Globus pallidus (tissue), 1 donor: ENCODE data around the gene CBFB.
A peak's percentile ranks its signal among the peaks of the same experiment; 100 is the strongest.
"Not testable (repeated sequence)": the region's sequence is repeated elsewhere in the genome, so short reads cannot be mapped to it uniquely, and the experiment has no call there.

Source experiments
- DNase-seq: peaks from one replicate; pipeline ENCODE4 v3.0.0-alpha.2; 2015; ENCODE audit warnings: low spot score

Gene CBFB

DNA sequence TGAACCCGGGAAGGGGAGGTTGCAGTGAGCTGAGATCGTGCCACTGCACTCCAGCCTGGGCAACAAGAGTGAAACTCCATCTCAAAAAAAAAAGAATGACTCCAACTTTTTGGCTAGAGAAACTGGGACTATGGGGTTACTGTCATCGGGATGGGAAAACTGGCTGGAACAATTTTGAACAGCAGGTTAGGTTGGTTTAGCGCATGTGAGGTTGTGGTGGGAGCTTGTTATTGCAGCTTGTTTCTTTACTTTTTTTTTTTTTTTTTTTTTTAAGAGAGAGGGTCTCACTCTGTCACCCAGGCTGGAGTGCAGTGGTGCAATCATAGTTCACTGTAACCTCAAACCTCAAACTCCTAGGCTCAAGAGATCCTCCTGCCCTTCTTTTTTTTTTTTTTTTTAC, 12.6 kb downstream of the CBFB start:
- not testable (repeated sequence) for DNase-seq

DNA sequence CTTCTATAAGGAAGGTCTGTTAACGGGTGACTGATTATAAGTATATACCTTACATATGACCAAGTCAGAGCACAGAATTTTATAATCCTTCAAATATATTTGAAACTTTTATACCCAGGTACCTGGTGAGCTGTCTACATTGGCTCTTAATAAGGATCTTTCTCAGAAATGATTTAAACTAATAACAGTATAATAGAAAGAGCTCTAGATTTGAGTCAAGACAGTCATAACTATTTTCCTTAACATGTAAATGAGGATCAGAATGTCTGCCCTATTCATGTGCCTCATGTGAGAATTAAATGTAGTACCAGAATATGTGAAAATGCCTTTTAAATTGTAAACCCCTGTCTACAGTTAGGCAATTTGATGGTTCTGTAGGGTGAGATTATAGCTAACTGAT, 14.5 kb downstream of the CBFB start:
- no peak for DNase-seq

DNA sequence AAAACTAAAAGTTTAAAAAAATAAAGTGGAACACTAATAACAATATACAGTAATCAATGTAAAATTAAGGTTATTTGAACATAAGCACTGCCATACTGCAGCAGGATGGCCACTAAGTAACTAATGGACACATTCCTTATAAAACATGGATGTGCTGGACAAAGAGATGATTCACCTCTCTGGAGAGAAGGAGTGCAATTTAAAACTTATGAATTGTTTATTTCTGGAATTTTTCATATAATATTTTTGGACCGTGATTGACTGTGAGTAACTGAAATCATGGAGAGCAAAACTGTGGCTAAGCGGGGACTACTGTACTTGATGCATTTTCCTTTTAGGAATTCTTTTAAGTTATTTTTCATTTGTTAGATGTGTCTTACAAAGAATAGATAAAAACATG, 21.8 kb downstream of the CBFB start:
- DNase-seq: no peak

DNA sequence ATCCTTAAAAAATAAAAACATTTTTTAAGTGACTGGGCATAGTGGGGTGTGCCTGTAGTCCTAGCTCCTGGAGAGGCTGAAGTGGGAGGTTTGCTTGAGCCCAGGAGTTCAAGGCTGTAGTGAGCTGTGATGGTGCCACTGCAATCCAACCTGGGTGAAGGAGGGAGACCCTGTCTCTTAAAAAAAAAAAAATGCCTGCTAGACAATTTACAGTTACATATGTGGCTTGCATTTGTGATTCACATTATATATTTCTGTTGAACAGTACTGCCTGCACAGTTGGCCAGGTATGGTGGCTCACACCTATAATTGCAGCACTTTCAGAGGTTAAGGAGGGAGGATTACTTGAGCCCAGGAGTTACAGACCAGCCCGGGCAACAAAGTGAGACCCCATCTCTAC, 23.4 kb downstream of the CBFB start:
- DNase-seq: no peak

DNA sequence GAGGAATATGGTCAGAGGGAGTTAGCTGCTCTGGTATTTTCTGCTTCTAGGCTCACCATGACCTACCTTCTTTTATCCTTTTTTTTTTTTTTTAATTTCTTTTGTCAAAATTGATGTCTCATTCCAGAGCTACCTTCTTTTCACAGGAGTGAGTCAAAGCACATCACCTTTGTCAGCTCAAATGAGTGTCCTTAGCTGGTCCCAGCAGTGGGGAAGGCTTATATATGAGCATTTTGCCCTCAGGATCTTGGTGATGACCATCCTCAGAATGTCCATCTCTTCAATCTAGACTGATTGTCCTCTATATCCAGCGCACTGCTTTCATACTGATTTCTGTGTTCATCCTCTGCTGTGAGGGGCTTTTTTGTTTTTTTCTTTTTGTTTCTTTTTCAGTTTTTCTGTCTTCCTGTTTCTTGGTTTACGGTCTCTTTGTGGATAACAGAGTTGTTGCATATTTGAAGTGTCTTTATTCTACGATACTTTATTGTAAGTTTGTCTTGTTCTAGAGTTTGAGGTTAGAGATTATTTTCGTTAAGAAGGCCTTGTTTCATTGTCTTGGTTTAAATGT, 24.9 kb downstream of the CBFB start:
- DNase-seq: no peak

DNA sequence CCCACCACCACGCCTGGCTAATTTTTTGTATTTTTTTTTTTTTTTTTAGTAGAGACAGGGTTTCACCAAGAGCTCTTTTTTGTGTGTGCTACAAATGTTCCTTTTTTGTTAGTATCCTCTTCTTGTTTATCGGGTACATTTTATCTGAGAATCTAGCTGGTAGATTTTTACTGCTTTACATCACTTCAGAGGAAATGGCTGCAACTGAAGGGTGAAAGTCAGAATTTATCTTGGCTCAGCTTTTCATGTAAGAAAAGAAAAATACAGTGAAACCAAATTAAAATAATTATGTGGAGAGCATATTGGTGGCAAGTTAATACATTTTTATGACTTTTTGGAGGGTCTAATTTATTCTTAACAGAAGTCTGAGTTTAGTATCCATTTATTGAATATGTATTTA, 26.0 kb downstream of the CBFB start:
- no peak for DNase-seq

DNA sequence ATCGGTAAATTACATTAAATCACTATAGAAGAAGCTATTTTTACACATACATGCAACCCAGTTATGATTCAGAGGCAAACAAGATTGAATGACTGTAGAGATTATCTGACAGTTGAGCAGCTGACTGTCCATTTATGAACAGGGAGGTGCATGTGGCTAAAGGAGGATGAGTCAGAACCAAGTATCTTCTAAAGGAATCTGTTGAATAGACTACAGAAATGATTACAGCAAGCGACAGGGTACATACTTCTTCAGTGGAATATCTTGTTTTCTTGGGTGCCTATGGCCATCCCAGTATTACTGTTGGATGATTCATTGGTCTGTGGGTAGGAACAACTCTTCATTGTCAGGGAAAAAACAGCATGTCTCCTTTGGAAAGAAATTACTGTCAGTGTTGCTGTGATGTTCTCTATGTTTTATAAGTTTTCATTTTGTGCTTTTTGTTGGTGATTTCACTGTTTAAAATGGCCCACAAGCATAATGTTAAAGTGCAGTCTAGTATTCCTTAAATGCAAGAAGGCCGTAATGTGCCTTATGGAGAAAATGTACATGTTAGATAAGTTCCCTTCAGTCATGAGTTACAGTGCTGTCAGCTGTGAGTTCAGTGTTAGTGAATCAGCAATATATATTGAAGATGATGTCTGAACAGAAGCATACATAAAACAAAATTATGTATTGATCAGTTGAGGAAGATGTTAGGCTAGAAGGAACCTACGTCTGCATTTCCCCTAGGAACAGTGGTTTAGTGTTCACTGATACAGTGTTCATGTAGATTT, 27.0 kb downstream of the CBFB start:
- peak; percentile 16 for DNase-seq

DNA sequence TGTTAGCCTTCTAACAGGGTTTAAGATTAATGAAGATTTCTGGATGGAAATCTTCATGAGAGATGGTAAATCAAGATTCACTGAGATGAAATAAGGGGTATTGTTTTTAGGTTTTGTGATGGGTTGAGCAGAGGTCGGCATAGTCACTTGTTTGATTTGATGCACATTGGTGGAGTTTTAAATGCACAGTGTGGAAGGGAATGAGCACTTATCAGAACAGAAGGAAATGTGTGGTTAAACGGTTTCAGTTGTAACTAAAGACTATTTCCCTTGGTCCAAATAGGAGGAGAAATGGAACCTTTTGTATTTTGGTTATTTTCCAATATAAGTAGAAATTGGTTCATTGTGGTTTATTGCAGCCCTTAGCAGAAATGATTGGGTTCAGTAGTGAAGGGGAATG, 34.1 kb downstream of the CBFB start:
- DNase-seq: no peak

DNA sequence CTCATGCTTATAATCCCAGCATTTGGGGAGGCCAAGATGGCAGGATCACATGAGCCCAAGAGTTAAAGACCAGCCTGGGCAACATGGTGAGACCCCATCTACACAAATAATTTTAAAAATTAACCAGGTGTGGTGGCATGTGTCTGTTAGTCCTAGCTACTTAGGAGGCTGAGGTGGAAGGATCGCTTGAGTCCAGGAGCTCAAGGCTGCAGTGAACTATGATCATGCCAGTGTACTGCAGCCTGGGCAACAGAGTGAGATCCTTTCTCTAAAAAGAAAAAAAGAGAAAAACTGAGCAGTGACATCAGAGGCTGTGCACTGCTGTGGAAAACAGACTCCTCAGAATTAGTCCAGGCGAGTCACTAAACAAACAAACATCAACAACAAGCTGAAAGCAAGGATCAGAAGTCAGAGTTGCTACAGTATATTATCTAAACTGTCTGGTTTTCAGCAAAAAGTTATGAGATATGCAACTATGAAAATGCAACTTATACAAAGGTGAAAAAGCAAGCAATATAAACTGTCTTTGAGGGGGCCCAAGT, 39.3 kb downstream of the CBFB start:
- no peak for DNase-seq

DNA sequence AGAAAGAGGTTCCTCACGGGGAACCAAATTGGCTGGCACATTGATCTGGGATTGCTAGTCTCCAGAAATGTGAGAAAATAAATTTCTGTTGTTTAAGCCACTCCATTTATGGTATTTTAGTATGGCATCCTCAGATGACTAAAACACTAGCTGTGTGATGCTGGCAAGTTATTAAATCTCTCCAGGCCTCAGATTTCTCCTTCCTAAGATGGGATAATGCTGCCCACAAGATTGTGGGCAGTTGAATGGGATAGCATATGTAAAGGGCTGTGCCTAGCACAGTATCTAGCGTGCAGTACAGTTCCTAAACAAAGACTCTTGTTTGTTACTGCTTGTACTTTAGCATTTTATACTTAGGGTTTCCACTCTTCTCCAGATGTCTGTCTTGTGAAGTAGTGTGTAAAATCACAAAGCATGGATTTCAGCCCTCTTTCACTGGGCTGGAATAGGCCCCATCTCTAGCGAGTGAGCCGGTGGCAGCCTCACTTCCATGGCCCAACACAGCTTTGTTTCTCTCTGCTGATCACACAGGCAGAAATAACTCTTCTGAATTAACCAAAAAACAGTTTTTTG, 42.6 kb downstream of the CBFB start:
- DNase-seq: peak; percentile 56

DNA sequence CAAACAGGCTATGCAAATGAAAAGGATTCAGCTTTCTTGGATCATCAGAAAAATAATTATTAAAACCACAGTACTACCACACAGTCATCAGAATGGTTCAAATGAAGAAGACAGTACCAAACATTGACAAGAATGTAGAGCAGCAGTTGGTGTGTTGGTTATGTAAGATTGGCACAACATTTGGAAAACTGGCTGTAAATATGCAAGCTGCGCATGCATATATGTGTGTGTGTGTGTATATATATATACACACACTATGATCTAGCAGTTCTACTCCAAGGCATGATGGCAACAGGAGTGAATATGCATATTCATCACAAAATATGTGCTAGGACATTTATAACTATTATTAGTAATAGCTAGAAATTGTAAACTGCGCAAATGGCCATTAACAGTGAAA, 46.4 kb downstream of the CBFB start:
- DNase-seq: no peak

DNA sequence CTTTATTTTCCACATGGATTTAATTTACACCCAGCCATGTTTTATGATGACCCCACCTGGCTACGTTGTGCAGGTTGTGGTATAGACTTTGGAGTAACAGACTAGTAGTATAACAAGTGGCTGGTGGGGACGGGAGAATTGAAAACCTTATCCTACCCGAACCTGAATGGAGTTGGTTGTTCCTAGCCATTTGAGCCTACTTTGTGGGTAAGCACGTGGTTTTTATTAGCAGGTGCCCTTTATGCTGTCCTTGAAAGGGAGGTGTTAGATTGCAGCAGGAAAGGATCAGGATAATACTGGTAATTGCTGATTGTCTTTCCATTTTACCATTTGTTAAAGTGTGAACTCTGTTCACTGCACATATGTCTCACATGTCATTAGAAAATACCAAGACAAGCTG, 48.9 kb downstream of the CBFB start:
- no peak for DNase-seq

DNA sequence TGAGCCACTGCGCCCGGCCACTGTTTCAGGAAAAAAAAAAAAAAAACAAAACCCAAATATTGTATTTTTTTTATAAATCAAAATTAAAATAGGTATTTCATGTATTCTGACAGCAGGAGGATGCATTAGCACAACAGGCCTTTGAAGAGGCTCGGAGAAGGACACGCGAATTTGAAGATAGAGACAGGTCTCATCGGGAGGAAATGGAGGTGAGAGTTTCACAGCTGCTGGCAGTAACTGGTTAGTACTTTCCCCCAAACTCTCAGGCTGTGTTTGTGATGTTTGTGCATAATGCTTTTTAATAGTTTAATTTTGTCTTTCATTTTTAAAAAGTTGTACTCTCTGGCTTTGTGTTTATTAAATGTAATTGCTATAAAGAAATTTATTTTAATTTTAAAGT, 53.2 kb downstream of the CBFB start:
- no peak for DNase-seq

DNA sequence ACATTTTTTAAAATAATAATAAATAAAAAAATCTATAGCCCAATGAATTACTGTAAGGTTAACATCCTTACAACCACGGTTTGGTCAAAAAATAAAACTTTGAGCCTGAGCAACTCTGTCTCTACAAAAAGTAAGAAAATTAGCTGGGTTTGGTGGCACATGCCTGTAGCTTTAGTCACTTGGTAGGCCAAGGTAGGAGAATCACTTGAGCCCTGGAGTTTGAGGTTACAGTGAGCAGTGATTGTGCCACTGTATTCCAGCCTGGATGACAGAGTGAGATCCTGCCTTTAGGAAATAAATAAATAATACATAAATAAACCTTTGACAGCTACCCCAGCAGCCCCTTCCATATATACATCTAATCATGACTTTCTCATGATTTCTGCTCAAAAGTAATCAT, 53.9 kb downstream of the CBFB start:
- DNase-seq: no peak

DNA sequence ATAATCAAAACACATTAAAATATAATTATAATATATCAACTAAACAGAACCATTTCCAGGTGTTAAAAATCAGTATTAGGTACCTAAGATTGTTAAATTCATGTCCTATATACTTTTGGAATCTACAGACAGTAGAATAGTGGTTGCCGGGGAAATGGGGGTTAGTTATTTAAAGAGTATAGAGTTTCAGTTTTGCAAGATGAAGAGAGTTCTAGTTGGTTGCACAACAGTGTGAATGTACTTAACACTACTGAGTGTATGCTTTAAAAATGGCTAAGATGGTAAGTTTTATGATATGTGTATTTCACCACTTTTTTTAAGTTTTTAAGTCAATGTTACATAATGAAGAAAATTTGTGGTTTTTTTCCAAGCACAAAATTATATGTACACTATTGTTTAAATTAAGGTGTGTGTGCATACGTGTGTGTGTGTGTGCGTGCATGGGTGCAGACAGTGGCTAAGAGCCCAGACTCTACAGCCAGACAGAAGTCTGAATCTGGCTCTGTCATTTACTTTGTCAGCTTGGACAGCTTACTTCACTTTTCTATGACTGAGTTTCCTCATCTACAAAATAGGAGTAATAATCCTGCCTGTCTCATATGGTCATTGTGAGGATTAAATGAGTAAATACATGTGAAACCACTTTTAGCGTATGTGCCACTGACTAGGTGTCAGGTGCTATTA, 55.5 kb downstream of the CBFB start:
- DNase-seq: no peak

DNA sequence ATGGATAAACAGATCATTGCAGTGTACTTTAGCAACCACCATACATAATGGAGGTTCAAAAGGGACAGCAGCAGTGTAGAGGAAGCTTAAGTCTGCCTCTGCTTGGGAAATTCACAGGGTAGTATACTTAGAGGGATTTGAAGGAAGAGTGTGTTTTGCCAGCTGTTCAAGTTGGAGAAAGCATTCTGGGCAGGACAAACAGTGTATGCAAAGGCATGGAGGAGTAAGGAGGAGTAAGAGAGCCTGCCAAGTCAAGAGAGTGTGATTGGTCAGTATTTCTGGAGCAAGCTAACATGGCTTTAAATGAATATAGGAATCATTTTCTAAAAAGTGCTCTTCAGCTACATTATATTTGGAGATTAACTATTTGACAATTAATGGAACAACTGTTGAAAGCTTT, 57.9 kb downstream of the CBFB start:
- no peak for DNase-seq

DNA sequence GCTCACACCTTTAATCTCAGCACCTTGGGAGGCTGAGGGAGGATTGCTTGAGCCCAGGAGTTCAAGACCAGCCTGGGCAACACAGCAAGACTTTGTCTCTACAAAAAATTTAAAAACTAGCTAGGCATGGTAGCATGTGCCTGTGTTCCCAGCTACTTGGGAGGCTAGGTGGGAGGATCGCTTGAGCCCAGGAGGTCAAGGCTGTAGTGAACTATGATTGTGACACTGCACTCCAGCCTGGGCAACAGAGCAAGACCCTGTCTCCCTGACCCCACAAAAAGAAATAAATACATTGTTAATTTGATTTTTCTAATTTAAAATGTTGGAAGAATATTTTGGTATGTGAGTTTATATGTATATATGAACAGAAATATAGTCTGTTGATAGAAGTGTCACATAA, 58.3 kb downstream of the CBFB start:
- DNase-seq: no peak

DNA sequence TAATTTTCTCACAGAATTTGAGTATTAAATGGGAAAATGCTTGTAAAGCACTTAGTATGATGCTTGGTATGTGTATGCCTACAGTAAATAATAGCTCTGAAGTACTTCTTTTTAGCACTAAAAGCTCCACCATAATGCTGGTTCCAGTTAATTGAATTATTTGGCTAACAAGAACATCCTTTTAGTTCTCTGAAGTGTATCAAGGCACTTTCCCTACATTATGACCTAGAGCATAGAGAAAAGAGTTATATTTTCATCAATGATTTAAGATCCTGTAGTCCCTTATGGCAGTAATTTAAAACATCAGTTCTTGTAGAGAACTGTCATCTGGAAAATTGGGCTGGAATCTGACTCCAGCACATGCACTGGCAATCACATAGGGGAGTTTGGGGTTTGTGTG, 58.9 kb downstream of the CBFB start:
- DNase-seq: no peak

DNA sequence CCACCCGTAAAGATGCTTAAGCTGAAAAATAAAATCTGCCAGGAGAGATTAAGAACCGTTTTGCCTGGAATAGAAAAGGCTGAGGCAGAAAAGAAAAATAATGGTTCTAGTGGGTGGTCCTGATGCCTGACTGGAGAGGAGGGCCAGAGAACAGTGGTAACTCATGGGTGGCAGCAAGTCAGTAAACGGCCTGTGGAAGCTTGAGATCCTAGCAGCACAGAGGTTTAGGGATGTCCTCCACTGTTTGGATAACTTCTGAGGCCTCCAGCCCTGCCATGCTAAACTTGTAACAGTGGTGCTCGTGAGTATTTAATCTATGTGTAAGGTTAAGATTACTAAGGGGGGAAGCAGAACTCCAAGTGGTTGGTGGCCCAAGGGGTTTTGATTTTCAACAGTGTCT, 59.6 kb downstream of the CBFB start:
- DNase-seq: no peak

DNA sequence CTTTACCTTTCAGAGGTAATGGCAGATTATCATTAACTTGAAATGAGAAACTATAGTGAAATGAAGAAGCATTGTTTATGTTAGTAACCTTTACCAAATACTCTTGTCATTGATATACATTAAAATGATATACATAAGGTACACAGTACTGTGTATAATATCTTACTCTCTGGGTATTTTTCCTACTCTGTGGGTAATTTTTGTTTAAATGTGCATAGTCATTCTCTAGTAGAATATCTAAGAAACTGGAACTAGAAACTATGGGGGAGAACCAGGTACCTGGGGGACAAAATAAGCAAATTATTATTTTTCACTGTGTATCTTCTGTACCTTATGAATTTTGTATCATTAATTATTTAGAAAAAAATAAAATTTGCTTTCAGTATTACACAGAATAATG, 60.2 kb downstream of the CBFB start:
- no peak for DNase-seq

DNA sequence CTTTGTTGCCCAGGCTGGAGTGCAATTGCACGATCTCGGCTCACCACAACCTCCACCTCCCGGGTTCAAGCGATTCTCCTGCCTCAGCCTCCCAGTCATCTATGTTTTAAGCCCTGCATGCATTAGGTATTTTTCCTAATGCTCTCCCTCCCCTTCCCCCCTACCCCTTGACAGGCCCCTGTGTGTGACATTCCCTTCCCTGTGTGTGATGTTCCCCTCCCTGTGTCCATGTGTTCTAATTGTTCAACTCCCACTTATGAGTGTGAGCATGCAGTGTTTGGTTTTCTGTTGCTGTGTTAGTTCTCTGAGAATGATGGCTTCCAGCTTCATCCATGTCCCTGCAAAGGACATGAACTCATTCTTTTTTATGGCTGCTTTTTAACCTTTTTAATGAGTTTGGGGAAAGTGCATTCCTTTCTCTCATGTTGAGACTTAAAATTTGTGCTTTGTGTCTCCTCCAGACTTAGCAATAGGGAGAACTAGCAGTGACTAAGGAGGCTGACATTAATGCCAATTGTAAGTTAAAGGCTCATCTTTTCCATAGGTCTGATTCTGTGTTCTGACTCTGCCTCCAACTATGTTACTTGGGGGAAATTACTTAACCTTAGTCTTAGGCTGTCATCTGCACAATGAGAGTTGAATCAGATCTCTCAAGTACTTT, 63.1 kb downstream of the CBFB start:
- DNase-seq: no peak

DNA sequence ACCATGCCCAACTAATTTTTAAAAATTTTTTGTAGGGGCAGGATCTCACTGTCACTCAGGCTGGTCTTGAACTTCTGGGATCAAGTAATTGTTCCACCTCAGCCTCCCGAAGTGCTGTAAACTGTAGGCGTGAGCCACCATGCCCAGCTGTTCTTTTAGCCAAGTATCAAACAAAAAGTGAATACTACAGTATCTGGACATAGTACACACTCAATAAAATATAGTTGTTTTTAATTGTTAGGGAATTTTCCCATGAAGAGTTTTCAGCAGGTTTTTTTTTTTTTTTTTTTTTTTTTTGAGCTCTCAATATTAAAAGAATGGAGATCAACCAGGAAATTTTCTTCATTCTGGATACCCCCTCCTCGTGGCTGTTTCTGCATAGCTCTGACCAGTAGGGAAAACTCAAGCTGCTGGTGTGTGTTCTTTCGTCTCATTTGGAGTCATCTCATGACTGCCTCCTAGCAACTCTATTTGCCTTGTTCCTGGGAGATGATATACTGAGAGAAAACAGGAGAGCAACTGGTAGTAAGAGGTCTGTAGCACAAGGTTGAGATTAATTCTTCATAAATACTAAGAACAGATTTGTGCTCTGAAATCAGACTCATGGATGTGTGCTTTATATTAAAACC, 64.3 kb downstream of the CBFB start:
- no peak for DNase-seq
